GM23248 (cell line): ENCODE measurements around the gene TOX2. TPM values are rescaled to one million over a fixed set of nuclear protein-coding genes. Genes with fewer than 3 reads are reported as not detected.

Experiments used
- DNase-seq: peaks from one replicate; pipeline ENCODE4 v3.0.0-alpha.2; 2015
- H2AFZ ChIP-seq: fragments of 200-600 bp; sonication (generic); 2 replicates; pipeline ENCODE4 v1.6.1; 2016; ENCODE audit warnings: antibody characterized with exemption
- H3F3A ChIP-seq: fragments of 200-600 bp; sonication (generic); 2 replicates; pipeline ENCODE4 v1.6.1; 2016; ENCODE audit warnings: mild to moderate bottlenecking, antibody characterized with exemption, mixed run types; ENCODE audit not compliant: insufficient read depth
- H3K27ac ChIP-seq: fragments of 200-600 bp; sonication (generic); 2 replicates; pipeline ENCODE4 v1.5.1; 2016; ENCODE audit warnings: mild to moderate bottlenecking
- H3K27me3 ChIP-seq: fragments of 200-600 bp; sonication (generic); replicated peaks from 2 replicates; pipeline ENCODE4 v1.6.1; 2016; ENCODE audit warnings: mild to moderate bottlenecking; ENCODE audit not compliant: insufficient read depth
- H3K36me3 ChIP-seq: fragments of 200-600 bp; sonication (generic); 2 replicates; pipeline ENCODE4 v1.6.1; 2016; ENCODE audit warnings: low read depth, mild to moderate bottlenecking
- H3K4me1 ChIP-seq: fragments of 200-600 bp; sonication (generic); 2 replicates; pipeline ENCODE4 v1.6.1; 2016; ENCODE audit warnings: mild to moderate bottlenecking; ENCODE audit not compliant: insufficient read depth
- H3K4me2 ChIP-seq: fragments of 200-600 bp; sonication (generic); one replicate; pipeline ENCODE4 v1.6.1; 2016; ENCODE audit warnings: mild to moderate bottlenecking; ENCODE audit not compliant: unreplicated experiment
- H3K4me3 ChIP-seq: fragments of 200-600 bp; sonication (generic); 2 replicates; pipeline ENCODE4 v1.5.1; 2016; ENCODE audit warnings: mild to moderate bottlenecking
- H3K79me2 ChIP-seq: fragments of 200-600 bp; sonication (generic); 2 replicates; pipeline ENCODE4 v1.6.1; 2016; ENCODE audit warnings: mild to moderate bottlenecking; ENCODE audit not compliant: insufficient read depth
- H3K9ac ChIP-seq: fragments of 200-600 bp; sonication (generic); 2 replicates; pipeline ENCODE4 v1.6.1; 2016; ENCODE audit warnings: mild to moderate bottlenecking
- H3K9me2 ChIP-seq: fragments of 200-600 bp; sonication (generic); 2 replicates; pipeline ENCODE4 v1.6.1; 2016; ENCODE audit warnings: mixed run types, mild to moderate bottlenecking, moderate library complexity; ENCODE audit not compliant: insufficient read depth
- H3K9me3 ChIP-seq: fragments of 200-600 bp; sonication (generic); one replicate; pipeline ENCODE4 v1.6.1; 2017; ENCODE audit warnings: low read depth
- H4K20me1 ChIP-seq: fragments of 200-600 bp; sonication (generic); 2 replicates; pipeline ENCODE4 v1.6.0; 2016; ENCODE audit not compliant: insufficient read depth
- EZH2 ChIP-seq: fragments of 200-600 bp; sonication (generic); IDR thresholded peaks from 2 replicates; pipeline ENCODE4 v1.6.1; 2018; ENCODE audit warnings: antibody characterized with exemption, mild to moderate bottlenecking; ENCODE audit not compliant: insufficient read depth, poor library complexity, severe bottlenecking
- EZH2phosphoT487 ChIP-seq: fragments of 200-600 bp; sonication (generic); IDR thresholded peaks from 2 replicates; pipeline ENCODE4 v1.6.1; 2018; ENCODE audit warnings: antibody characterized with exemption, moderate library complexity, mild to moderate bottlenecking, low read depth; ENCODE audit not compliant: insufficient read depth
- WGBS, 2 experiments: methylation state at CpG; one replicate each; pipeline ENCODE4 v1.1.6; 2015 to 2017; ENCODE audit warnings: low lambda C conversion rate in 2 of 2, low coverage in 1 of 2; ENCODE audit errors: missing lambda C conversion rate in 2 of 2; 5-methylcytosine and 5-hydroxymethylcytosine counted together
- in situ Hi-C: fragments of 300-500 bp; cut with MboI; formaldehyde crosslinking; loops from 2 replicates; pipeline ENCODE4 v1.15.0; 2020
- polyA plus RNA-seq: library from polyadenylated mRNA; unstranded; fragments of >200 nt; fragmentation: Nextera tagmentation; extraction: Ambion mirVana; gene quantifications from 2 replicates; pipeline ENCODE4 v1.2.1, GENCODE V29; 2016
- total RNA-seq: library from RNA; depleted of rRNA; stranded (reverse); fragments of >200 nt; shearing (Covaris generic); gene quantifications from 2 replicates; pipeline ENCODE4 v1.2.3, GENCODE V29; 2014

TOX2 gene
- total and polyA plus RNA-seq, 2 experiments from 2014 or later, result 0.97 to 15.9 TPM

GRCh38 chr20:44008806-44009678 is 94.4 kb downstream of the TOX2 start:
- H3K36me3 ChIP-seq, result no peaks in the 10 kb centered on the region
- H3K9ac ChIP-seq, result no peak overlapping the region
- in situ Hi-C loops, result no loop called here
- no peak overlapping the region for H2AFZ ChIP-seq
- H3K4me3 ChIP-seq, result no peak overlapping the region
- H3K4me2 ChIP-seq, result no peak overlapping the region
- no peak overlapping the region for H3K27ac ChIP-seq
- WGBS, 2 experiments, result 45 to 47% methylated on average over 12 of the region's 12 CpGs
- H3K4me1 ChIP-seq, result no peaks in the 10 kb centered on the region
- H3K9me3 ChIP-seq, result no peaks in the 10 kb centered on the region
- H4K20me1 ChIP-seq, result no peaks in the 10 kb centered on the region
- no peaks in the 10 kb centered on the region for H3K9me2 ChIP-seq
- H3K27me3 ChIP-seq, result no peaks in the 10 kb centered on the region
- TF ChIP-seq EZH2 (no peak), EZH2phosphoT487 (no peak)
- no peak for DNase-seq
- no peaks in the 10 kb centered on the region for H3F3A ChIP-seq
- no peaks in the 10 kb centered on the region for H3K79me2 ChIP-seq

- in situ Hi-C loops, result no loop called here
These were observed 95.0 kb downstream of the TOX2 start for GRCh38 chr20:44009679-44009992.

DNA sequence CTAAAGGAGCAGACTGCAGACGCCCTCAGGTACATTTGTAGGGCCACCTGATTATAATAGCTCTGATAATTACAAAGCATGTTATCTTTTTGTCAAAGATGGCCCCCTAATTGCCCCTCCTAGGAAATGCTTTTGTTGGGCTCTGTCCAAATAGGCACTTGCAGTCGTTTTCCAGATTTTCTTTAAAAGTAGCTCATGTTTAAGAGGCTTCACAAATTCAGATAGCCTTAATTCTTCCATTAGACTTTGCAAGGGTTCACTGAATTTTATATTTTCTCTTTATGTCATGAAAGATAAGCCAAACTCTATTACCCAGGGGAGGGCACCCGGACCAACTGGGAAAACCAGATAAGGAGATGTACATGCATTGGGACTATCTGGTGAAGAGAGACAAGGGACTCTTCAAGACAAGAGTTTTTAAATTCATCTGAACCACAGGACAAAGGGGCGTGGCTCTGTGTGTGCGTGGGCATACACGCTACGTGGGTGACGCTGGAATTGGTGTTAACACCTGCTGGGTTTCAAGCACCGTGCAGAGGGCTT is 95.6 kb downstream of the TOX2 start:
- no peak for DNase-seq
- Histone ChIP-seq H3K4me3 (no peak overlapping the region), H3K27ac (no peak overlapping the region), H3K4me1 (no peaks in the 10 kb centered on the region), H3K27me3 (no peaks in the 10 kb centered on the region; the same call in 1 of the 2 replicates), H3F3A (no peaks in the 10 kb centered on the region), H3K36me3 (no peaks in the 10 kb centered on the region), H3K79me2 (no peaks in the 10 kb centered on the region), H4K20me1 (no peaks in the 10 kb centered on the region), H3K9me2 (no peaks in the 10 kb centered on the region), H2AFZ (no peak overlapping the region), H3K9me3 (no peaks in the 10 kb centered on the region), H3K4me2 (no peak overlapping the region), H3K9ac (no peak overlapping the region)
- 68 to 70% methylated on average over 9 of the region's 9 CpGs for WGBS, 2 experiments
- in situ Hi-C loops, result no loop called here
- TF ChIP-seq EZH2 (no peak), EZH2phosphoT487 (no peak)

More at GRCh38 chr20:44009679-44009992, 95.0 kb downstream of the TOX2 start:
- H4K20me1 ChIP-seq, result no peaks in the 10 kb centered on the region
- no peak overlapping the region for H3K27ac ChIP-seq
- H3K9me2 ChIP-seq, result no peaks in the 10 kb centered on the region
- H3K36me3 ChIP-seq, result no peaks in the 10 kb centered on the region
- H2AFZ ChIP-seq, result no peak overlapping the region
- H3K4me1 ChIP-seq, result no peaks in the 10 kb centered on the region
- TF ChIP-seq EZH2 (no peak), EZH2phosphoT487 (no peak)
- no peak overlapping the region for H3K9ac ChIP-seq
- no peaks in the 10 kb centered on the region for H3F3A ChIP-seq
- WGBS, 2 experiments, result 78 to 81% methylated on average over 5 of the region's 5 CpGs
- no peak overlapping the region for H3K4me3 ChIP-seq
- no peak for DNase-seq
- no peaks in the 10 kb centered on the region for H3K79me2 ChIP-seq
- no peak overlapping the region for H3K4me2 ChIP-seq
- H3K27me3 ChIP-seq, result no peaks in the 10 kb centered on the region
- no peaks in the 10 kb centered on the region for H3K9me3 ChIP-seq

GRCh38 chr20:44011251-44011940 is 96.7 kb downstream of the TOX2 start:
- H3K4me3 ChIP-seq, result no peak overlapping the region
- H3K9me2 ChIP-seq, result no peaks in the 10 kb centered on the region
- in situ Hi-C loops, result no loop called here
- DNase-seq, result no peak
- no peak for TF ChIP-seq EZH2phosphoT487
- no peak for TF ChIP-seq EZH2
- H3K9ac ChIP-seq, result no peak overlapping the region
- no peaks in the 10 kb centered on the region for H3K9me3 ChIP-seq
- no peaks in the 10 kb centered on the region for H3F3A ChIP-seq
- 84 to 89% methylated on average over 10 of the region's 10 CpGs for WGBS, 2 experiments
- no peaks in the 10 kb centered on the region for H4K20me1 ChIP-seq
- H3K27me3 ChIP-seq, result no peaks in the 10 kb centered on the region; the same call in 1 of the 2 replicates
- H3K36me3 ChIP-seq, result no peaks in the 10 kb centered on the region
- H3K27ac ChIP-seq, result no peak overlapping the region
- H2AFZ ChIP-seq, result no peak overlapping the region
- H3K4me1 ChIP-seq, result no peaks in the 10 kb centered on the region
- no peak overlapping the region for H3K4me2 ChIP-seq
- no peaks in the 10 kb centered on the region for H3K79me2 ChIP-seq
